Pancreas (tissue), 10 donors: Measurements from ENCODE around the gene ENDOG. TPM values are rescaled to one million over a fixed set of nuclear protein-coding genes. Genes with fewer than 3 reads are reported as not detected.
"Not testable (repeated sequence)": the region's sequence is repeated elsewhere in the genome, so short reads cannot be mapped to it uniquely, and the experiment has no call there.

Experiments used
- ATAC-seq, 4 donors: fragments of 200-7000 bp; cut with Tn5 transposase; one replicate each; pipeline versions ENCODE4 v1.8.0 to v1.9.1; 2020; ENCODE audit warnings: mild to moderate bottlenecking in 4 of 4, moderate library complexity in 4 of 4
- DNase-seq, 6 donors: peaks; one replicate each; pipeline ENCODE4 v3.0.0-alpha.2; 2020
- FAIRE-seq: peaks from 2 replicates; lab custom pipeline; 2012; peaks lifted over from hg19 to GRCh38; lab: Jason Lieb, UNC
- H3K27ac ChIP-seq, 4 donors: fragments of 200-600 bp; sonication (generic); 1 replicate in 3 of 4; 2 replicates in 1 of 4; pipeline versions ENCODE4 v1.5.0 to v1.8.0; 2020
- H3K27me3 ChIP-seq, 4 donors: fragments of 200-600 bp; one replicate each; pipeline ENCODE4 v1.8.0; 2021
- H3K36me3 ChIP-seq, 3 donors: fragments of 200-600 bp; sonication (generic) in 1 of 3; one replicate each; pipeline versions ENCODE4 v1.5.0 to v1.8.0; 2020 to 2021
- H3K4me1 ChIP-seq, 3 donors: fragments of 200-600 bp; one replicate each; pipeline ENCODE4 v1.8.0; 2021
- H3K4me3 ChIP-seq, 4 donors: fragments of 200-600 bp; sonication (generic) in 2 of 4; one replicate each; pipeline versions ENCODE4 v1.5.0 to v1.8.0; 2020 to 2021
- H3K9me3 ChIP-seq, 4 donors: fragments of 200-600 bp; one replicate each; pipeline ENCODE4 v1.8.0; 2021
- CTCF ChIP-seq, 4 donors: fragments of 200-600 bp; sonication (generic) in 3 of 4; IDR thresholded peaks; one replicate each; pipeline versions ENCODE4 v1.5.0 to v1.8.0; 2021; ENCODE audit warnings: antibody characterized with exemption in 4 of 4
- WGBS, 2 donors: extraction: QIAGEN DNeasy Blood & Tissue Kit; methylation state at CpG; one replicate each; pipeline ENCODE4 v1.1.7; 2013; 5-methylcytosine and 5-hydroxymethylcytosine counted together
- intact Hi-C, 3 donors: fragments of 100-400 bp; cut with DNase I; formaldehyde crosslinking; loops; one replicate each; pipeline versions ENCODE4 v1.11.1 to v1.14.2; 2022
- polyA plus RNA-seq, 2 donors: library from polyadenylated mRNA; stranded (reverse); fragments of 200-250 nt; gene quantifications; one replicate each; pipeline ENCODE4 v1.2.3, GENCODE V29; 2013
- total RNA-seq, 6 donors: library from RNA; stranded (reverse); fragmentation: NEBNext Ultra II Directional in 4 of 6; extraction: Animal tissue kit (Norgen Biotek cat#: 25700) in 4 of 6; gene quantifications; one replicate each; pipeline versions ENCODE4 v1.2.1 to v1.2.4, GENCODE V29; 2021 to 2023
- donor health status: healthy with polysubstance abuse.
- donor health status: DM: no; HTN: no; CAD: no; lungs with moderate emphysema.
- donor health status: DM: no; HTN: no; CAD: no.
- donor health status: control.
- donor health status: control.
- donor health status: Bipolar disorder and iron deficiency.
- donor health status: DM: yes; HTN: yes; CAD: no.
- donor health status: DM: no; HTN: no; CAD: no.
- donor health status: DM: no; HTN: no; CAD: no.
- donor health status: DM: yes; HTN: yes; CAD: no.

Gene ENDOG
- total and polyA plus RNA-seq, 8 donors = 12.2 to 23.0 (median 14.3) TPM

GRCh38 chr9:128771745-128772519, 46.4 kb upstream of the ENDOG start, which contains the start of gene ZER1:
Gene ZER1, minus strand, starts transcription at chr9:128771927. Its CDS starts 16,362 bp downstream, at chr9:128755565.
- no peaks in the 10 kb centered on the region for H3K36me3 ChIP-seq
- H3K27me3 ChIP-seq = no peaks in the 10 kb centered on the region
- H3K4me3 ChIP-seq = peak within 1 kb of the TSS; percentile 74 to 93 (median 82)
- DNase-seq = peak; percentile 89 to 98 (median 94)
- H3K4me1 ChIP-seq = peaks cover 0 to 8% (median 6%) of the 10 kb centered on the region in 3 donors
- TF ChIP-seq CTCF (IDR thresholded peaks at IDR 0.05) = no peak
- intact Hi-C loops = no loop called here
- FAIRE-seq = no peak
- peak within 1 kb of the TSS; percentile 90 to 98 (median 94) for H3K27ac ChIP-seq
- H3K9me3 ChIP-seq = no peaks in the 10 kb centered on the region
- WGBS, 2 donors = 0 to 1% methylated on average over 48 to 72 of the region's 72 CpGs
- ATAC-seq = peak; percentile 97 to 99 (median 98)

GRCh38 chr9:128773049-128773448, 45.3 kb upstream of the ENDOG start:
- WGBS, 2 donors = 70 to 73% methylated on average over 5 of the region's 5 CpGs
- DNase-seq (no peak), ATAC-seq (no peak), FAIRE-seq (no peak)
- Histone ChIP-seq H3K4me3 (no peak overlapping the region), H3K36me3 (no peaks in the 10 kb centered on the region), H3K27ac (no peak overlapping the region), H3K4me1 (peaks cover 0 to 8% (median 6%) of the 10 kb centered on the region in 3 donors), H3K27me3 (no peaks in the 10 kb centered on the region), H3K9me3 (no peaks in the 10 kb centered on the region)
- intact Hi-C loops = no loop called here
- no peak for TF ChIP-seq CTCF (IDR thresholded peaks at IDR 0.05)

GRCh38 chr9:128774804-128775203, 43.5 kb upstream of the ENDOG start:
- no peaks in the 10 kb centered on the region for H3K9me3 ChIP-seq
- H3K36me3 ChIP-seq = no peaks in the 10 kb centered on the region
- TF ChIP-seq CTCF (IDR thresholded peaks at IDR 0.05) = no peak
- DNase-seq = no peak
- no peaks in the 10 kb centered on the region for H3K27me3 ChIP-seq
- no peak overlapping the region for H3K4me3 ChIP-seq
- no peak for FAIRE-seq
- no peak overlapping the region for H3K27ac ChIP-seq
- H3K4me1 ChIP-seq = peaks cover 0 to 8% (median 6%) of the 10 kb centered on the region in 3 donors
- ATAC-seq = no peak
- 79 to 88% methylated on average over 1 of the region's 1 CpG for WGBS, 2 donors
- intact Hi-C loops = no loop called here

- intact Hi-C loops, H3K9me3 ChIP-seq, ATAC-seq, H3K27me3 ChIP-seq, H3K36me3 ChIP-seq, H3K4me3 ChIP-seq, FAIRE-seq, H3K4me1 ChIP-seq, H3K27ac ChIP-seq: not testable (repeated sequence)
- WGBS, 2 donors = 95 to 96% methylated on average over 16 to 27 of the region's 27 CpGs
- DNase-seq = peak in 1 of 6 donors; percentile 53
Observed at GRCh38 chr9:128780093-128780492, 38.2 kb upstream of the ENDOG start.

GRCh38 chr9:128781187-128782070, 36.9 kb upstream of the ENDOG start:
- intact Hi-C loops = no loop called here
- FAIRE-seq (no peak), ATAC-seq (no peak), DNase-seq (no peak)
- no peaks in the 10 kb centered on the region for H3K36me3 ChIP-seq
- no peaks in the 10 kb centered on the region for H3K4me1 ChIP-seq
- TF ChIP-seq CTCF (IDR thresholded peaks at IDR 0.05) = no peak
- H3K27me3 ChIP-seq = no peaks in the 10 kb centered on the region
- H3K27ac ChIP-seq = no peak overlapping the region
- 79 to 80% methylated on average over 7 of the region's 7 CpGs for WGBS, 2 donors
- no peaks in the 10 kb centered on the region for H3K9me3 ChIP-seq
- no peak overlapping the region for H3K4me3 ChIP-seq
